22Rv1 (cell line): ENCODE data around the gene MOSPD3.

ENCODE experiments used
- ZFX ChIP-seq: fragments of 450-650 bp; IDR thresholded peaks from 2 replicates; pipeline ENCODE4 v1.6.1; 2017; ENCODE audit warnings: antibody characterized with exemption, borderline replicate concordance
- TF ChIP-seq, protein P1 (sequence below): fragments of 450-650 bp; IDR thresholded peaks from 2 replicates; pipeline ENCODE4 v1.5.1; 2017; ENCODE audit warnings: mild to moderate bottlenecking

DNA sequence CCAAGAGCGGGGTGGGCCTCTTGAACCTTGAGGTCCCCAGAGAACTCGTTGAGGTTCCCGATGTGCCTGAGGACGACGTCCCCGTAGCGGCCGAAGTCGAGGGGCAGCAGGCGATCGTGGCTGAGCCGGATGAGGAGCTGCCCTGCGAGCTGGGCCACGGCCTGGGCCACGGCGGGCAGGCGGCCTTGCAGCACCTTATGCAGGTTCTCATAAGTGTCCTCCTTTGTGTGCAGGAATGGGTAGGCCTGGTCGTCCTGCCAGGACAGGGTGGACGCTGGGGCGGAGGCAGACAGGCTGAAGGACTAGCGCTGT, 14.9 kb downstream of the MOSPD3 start:
- TF ChIP-seq, protein P1, sequence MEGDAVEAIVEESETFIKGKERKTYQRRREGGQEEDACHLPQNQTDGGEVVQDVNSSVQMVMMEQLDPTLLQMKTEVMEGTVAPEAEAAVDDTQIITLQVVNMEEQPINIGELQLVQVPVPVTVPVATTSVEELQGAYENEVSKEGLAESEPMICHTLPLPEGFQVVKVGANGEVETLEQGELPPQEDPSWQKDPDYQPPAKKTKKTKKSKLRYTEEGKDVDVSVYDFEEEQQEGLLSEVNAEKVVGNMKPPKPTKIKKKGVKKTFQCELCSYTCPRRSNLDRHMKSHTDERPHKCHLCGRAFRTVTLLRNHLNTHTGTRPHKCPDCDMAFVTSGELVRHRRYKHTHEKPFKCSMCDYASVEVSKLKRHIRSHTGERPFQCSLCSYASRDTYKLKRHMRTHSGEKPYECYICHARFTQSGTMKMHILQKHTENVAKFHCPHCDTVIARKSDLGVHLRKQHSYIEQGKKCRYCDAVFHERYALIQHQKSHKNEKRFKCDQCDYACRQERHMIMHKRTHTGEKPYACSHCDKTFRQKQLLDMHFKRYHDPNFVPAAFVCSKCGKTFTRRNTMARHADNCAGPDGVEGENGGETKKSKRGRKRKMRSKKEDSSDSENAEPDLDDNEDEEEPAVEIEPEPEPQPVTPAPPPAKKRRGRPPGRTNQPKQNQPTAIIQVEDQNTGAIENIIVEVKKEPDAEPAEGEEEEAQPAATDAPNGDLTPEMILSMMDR, result no peak
- no peak for TF ChIP-seq ZFX
